GM12878 (cell line): ENCODE results near the gene PDE6C. TPM values are rescaled to one million over a fixed set of nuclear protein-coding genes. Genes with fewer than 3 reads are reported as not detected.

Experiments used
- ATAC-seq: fragments of 200-7000 bp; cut with Tn5 transposase; 3 replicates; pipeline ENCODE4 v1.9.1; 2020; ENCODE audit warnings: mild to moderate bottlenecking, moderate library complexity
- BruUV-seq: library from RNA; stranded (reverse); fragments of 400-500 nt; replicated peaks from 2 replicates; lab custom pipeline; 2021; lab: Mats Ljungman, UMichigan
- CTCF ChIA-PET: fragments of 300-600 bp; sonication (Branson Sonifier 250); formaldehyde crosslinking; extraction: SDS; loops from one replicate; lab custom pipeline; 2021; ENCODE audit warnings: inconsistent platforms; lab: Yijun Ruan, JAX
- POLR2A ChIA-PET: fragments of 350-600 bp; formaldehyde crosslinking; extraction: SDS; loops from one replicate; lab custom pipeline; 2021; ENCODE audit warnings: inconsistent platforms; lab: Charles Lee
- RAD21 ChIA-PET: fragments of 300-600 bp; sonication (Branson Sonifier 250); formaldehyde crosslinking; loops from one replicate; lab custom pipeline; 2023; ENCODE audit warnings: antibody characterized with exemption; ENCODE audit not compliant: unreplicated experiment; lab: Charles Lee
- SMC1A ChIA-PET: fragments of 300-600 bp; sonication (Branson Sonifier 250); formaldehyde crosslinking; loops from one replicate; lab custom pipeline; 2023; ENCODE audit not compliant: unreplicated experiment, uncharacterized antibody; lab: Charles Lee
- DNase-seq: peaks from one replicate; pipeline ENCODE4 v3.0.0-alpha.2; 2011; ENCODE audit warnings: low read depth, low spot score
- FAIRE-seq: peaks from 3 replicates; lab custom pipeline; 2011; peaks lifted over from hg19 to GRCh38; lab: Jason Lieb, UNC
- H2AFZ ChIP-seq: 2 replicates; pipeline ENCODE4 v1.6.0; 2011; ENCODE audit warnings: low read depth, low read length, control low read depth; ENCODE audit not compliant: control insufficient read depth
- H3K27ac ChIP-seq: 2 replicates; pipeline ENCODE4 v1.5.1; 2011; ENCODE audit warnings: control low read depth; ENCODE audit not compliant: control insufficient read depth, insufficient read depth
- H3K27me3 ChIP-seq, 2 experiments: replicated peaks in 1 of 2; 2 replicates each; pipeline versions ENCODE4 v1.6.0 to v1.6.1; 2011; ENCODE audit warnings: low read length in 1 of 2; ENCODE audit not compliant: control insufficient read depth in 2 of 2, insufficient read depth in 2 of 2
- H3K36me3 ChIP-seq, 2 experiments: 2 replicates each; pipeline ENCODE4 v1.5.1; 2011; ENCODE audit warnings: low read length in 1 of 2; ENCODE audit not compliant: control insufficient read depth in 2 of 2, insufficient read depth in 2 of 2
- H3K4me1 ChIP-seq: 2 replicates; pipeline ENCODE4 v1.6.1; 2011; ENCODE audit warnings: mild to moderate bottlenecking, low read length, moderate library complexity, mixed read lengths; ENCODE audit not compliant: control insufficient read depth, insufficient read depth
- H3K4me2 ChIP-seq: 2 replicates; pipeline ENCODE4 v1.6.0; 2011; ENCODE audit warnings: control low read depth; ENCODE audit not compliant: control insufficient read depth, insufficient read depth
- H3K4me3 ChIP-seq: fragments of 200-600 bp; sonication (generic); 2 replicates; pipeline ENCODE4 v1.5.1; 2016
- H3K79me2 ChIP-seq: 2 replicates; pipeline ENCODE4 v1.6.0; 2011; ENCODE audit warnings: low read length; ENCODE audit not compliant: control insufficient read depth, insufficient read depth
- H3K9ac ChIP-seq: 2 replicates; pipeline ENCODE4 v1.8.0; 2011; ENCODE audit warnings: low read length, control low read depth, mixed read lengths; ENCODE audit not compliant: control insufficient read depth, insufficient read depth
- H3K9me3 ChIP-seq: replicated peaks from 3 replicates; pipeline ENCODE4 v1.5.1; 2011; ENCODE audit warnings: mild to moderate bottlenecking, low read length; ENCODE audit not compliant: control insufficient read depth, insufficient read depth
- H4K20me1 ChIP-seq: 2 replicates; pipeline ENCODE4 v1.6.0; 2011; ENCODE audit not compliant: control insufficient read depth, insufficient read depth
- ETV6 ChIP-seq, 2 experiments: fragments of 450-650 bp in 1 of 2; IDR thresholded peaks in 1 of 2; conservative IDR thresholded peaks in 1 of 2; 2 replicates each; pipeline ENCODE4 v1.6.1; 2014; ENCODE audit warnings: antibody characterized with exemption in 1 of 2, borderline replicate concordance in 1 of 2, low read depth in 1 of 2, mild to moderate bottlenecking in 1 of 2, moderate library complexity in 1 of 2
- FOXM1 ChIP-seq: IDR thresholded peaks from 2 replicates; pipeline ENCODE4 v1.6.1; 2012; ENCODE audit warnings: low read depth, mild to moderate bottlenecking, inconsistent platforms, low read length, moderate library complexity
- HSF1 ChIP-seq: fragments of 150-350 bp; IDR thresholded peaks from 2 replicates; pipeline ENCODE4 v1.6.1; 2014; ENCODE audit warnings: mild to moderate bottlenecking, low read depth, low read length
- IRF3 ChIP-seq: fragments of 450-650 bp; IDR thresholded peaks from 2 replicates; pipeline ENCODE4 v1.6.1; 2014; ENCODE audit warnings: mild to moderate bottlenecking
- IRF4 ChIP-seq: IDR thresholded peaks from 2 replicates; pipeline ENCODE4 v1.6.1; 2011; ENCODE audit warnings: low read depth, low read length
- MYC ChIP-seq: IDR thresholded peaks from 2 replicates; pipeline ENCODE4 v1.6.1; 2011; ENCODE audit warnings: mild to moderate bottlenecking, low read length, moderate library complexity, inconsistent platforms; ENCODE audit not compliant: insufficient read depth, insufficient replicate concordance, insufficient read length, severe bottlenecking
- REST ChIP-seq: IDR thresholded peaks from 2 replicates; pipeline ENCODE4 v1.6.1; 2012; ENCODE audit warnings: mild to moderate bottlenecking, low read depth, low read length
- SPI1 ChIP-seq: IDR thresholded peaks from 2 replicates; pipeline ENCODE4 v1.6.1; 2011; ENCODE audit warnings: low read depth, mild to moderate bottlenecking, low read length, moderate library complexity, borderline replicate concordance; ENCODE audit not compliant: insufficient read depth
- STAT1 ChIP-seq: fragments of 450-650 bp; conservative IDR thresholded peaks from 2 replicates; pipeline ENCODE4 v1.6.1; 2014; ENCODE audit warnings: antibody characterized with exemption, mild to moderate bottlenecking
- TBL1XR1 ChIP-seq: IDR thresholded peaks from 2 replicates; pipeline ENCODE4 v1.6.1; 2012; ENCODE audit warnings: low read depth, low read length, improper control_type of control experiment
- WGBS: methylation state at CpG from one replicate; pipeline ENCODE4 v1.1.6; 2016; ENCODE audit warnings: low lambda C conversion rate; ENCODE audit not compliant: insufficient replicate concordance, insufficient coverage; ENCODE audit errors: missing lambda C conversion rate; 5-methylcytosine and 5-hydroxymethylcytosine counted together
- in situ Hi-C: fragments of 300-500 bp; cut with MboI; formaldehyde crosslinking; loops from 9 replicates; pipeline ENCODE4 v1.14.3; 2018; ENCODE audit warnings: mixed read lengths
- intact Hi-C: fragments of 100-400 bp; cut with micrococcal nuclease; formaldehyde crosslinking; loops from one replicate; pipeline ENCODE4 v1.14.2; 2022; ENCODE audit not compliant: unreplicated experiment
- polyA plus RNA-seq, 11 experiments: library from polyadenylated mRNA; depleted of rRNA in 4 of 11; unstranded in 6 of 11; stranded (reverse) in 5 of 11; fragments of >200 nt; fragmentation: Nextera tagmentation in 4 of 11; fragmentation: Illumina TruSeq in 1 of 11; extraction: Ambion mirVana in 4 of 11; extraction: Trizol in 1 of 11; gene quantifications; 1 replicate in 1 of 11; 2 replicates in 10 of 11; pipeline versions ENCODE4 v1.2.1 to v1.2.3, GENCODE V29; 2011 to 2016; ENCODE audit warnings: inconsistent platforms in 2 of 11, missing spikeins in 2 of 11, low read depth in 1 of 11
- total RNA-seq, 4 experiments: library from RNA; depleted of rRNA in 3 of 4; stranded (reverse); fragments of >200 nt in 3 of 4; fragmentation: Illumina TruSeq in 1 of 4; extraction: Trizol in 1 of 4; gene quantifications; 2 replicates each; pipeline versions ENCODE4 v1.2.1 to v1.2.3, GENCODE V29; 2013 to 2021
- TF ChIP-seq, protein P1 (sequence below): IDR thresholded peaks from 2 replicates; pipeline ENCODE4 v1.6.1; 2011; ENCODE audit warnings: borderline replicate concordance, low read depth, mild to moderate bottlenecking, moderate library complexity, mixed read lengths, low read length; ENCODE audit not compliant: insufficient read depth; ENCODE audit errors: extremely low read length
- TF ChIP-seq, protein P2 (sequence below): IDR thresholded peaks from 2 replicates; pipeline ENCODE4 v1.6.1; 2012; ENCODE audit warnings: low read length, inconsistent platforms

PDE6C gene
- total and polyA plus RNA-seq, 10 of the 15 experiments (the other 5 are each of a cell fraction or from before 2014, with no cell fraction given), result not detected

DNA sequence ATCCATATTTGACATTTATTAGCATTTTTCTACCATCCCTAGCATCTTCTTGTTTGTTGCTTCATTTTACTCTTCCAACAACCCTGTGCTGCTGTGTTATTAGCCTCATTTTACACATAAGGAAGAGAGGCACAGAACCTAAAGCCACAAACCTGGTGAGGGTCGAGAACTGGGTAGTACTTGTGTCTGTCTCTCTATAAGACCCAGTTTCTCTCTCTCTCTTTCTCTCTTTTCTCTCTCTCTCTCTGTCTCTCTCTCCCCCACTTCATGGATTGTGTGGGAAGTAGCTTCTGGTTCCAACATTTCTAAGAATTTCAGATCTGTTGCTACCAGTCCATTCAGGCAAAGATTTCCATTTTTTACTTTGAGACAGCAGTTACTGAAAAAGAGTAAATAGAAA, 91.5 kb downstream of the PDE6C start (continued):
- TF ChIP-seq STAT1 (no peak), ETV6 (conservative IDR thresholded peaks at IDR 0.05 in 1 of 2, IDR thresholded peaks at IDR 0.05 in 1 of 2; ENCODE audit: borderline replicate concordance in 1 of 2, low read depth in 1 of 2) (no peak), FOXM1 (no peak), IRF3 (no peak), MYC (no peak), HSF1 (no peak)
- TF ChIP-seq, protein P1, sequence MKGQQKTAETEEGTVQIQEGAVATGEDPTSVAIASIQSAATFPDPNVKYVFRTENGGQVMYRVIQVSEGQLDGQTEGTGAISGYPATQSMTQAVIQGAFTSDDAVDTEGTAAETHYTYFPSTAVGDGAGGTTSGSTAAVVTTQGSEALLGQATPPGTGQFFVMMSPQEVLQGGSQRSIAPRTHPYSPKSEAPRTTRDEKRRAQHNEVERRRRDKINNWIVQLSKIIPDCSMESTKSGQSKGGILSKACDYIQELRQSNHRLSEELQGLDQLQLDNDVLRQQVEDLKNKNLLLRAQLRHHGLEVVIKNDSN, result no peak
- TF ChIP-seq, all 136 proteins: peak for 0

GRCh38 chr10:93704451-93704850, 92.1 kb downstream of the PDE6C start:
- 77% methylated on average over 5 of the region's 5 CpGs for WGBS
- H4K20me1 ChIP-seq, result no peaks in the 10 kb centered on the region
- H3K4me1 ChIP-seq, result no peaks in the 10 kb centered on the region
- ChIA-PET CTCF (interaction anchor here (0.8 to 1.0 kb wide), 2 partner anchors 10 to 110 kb away, joined by 3 read pairs; no protein-coding TSS in a partner anchor), POLR2A (interaction anchor here (1.1 kb wide), 1 partner anchor 10 kb away, joined by 3 read pairs; no protein-coding TSS in a partner anchor), RAD21 (no interaction called here), SMC1A (interaction anchor here (3.3 kb wide), 1 partner anchor 14 kb away, joined by 24 read pairs; no protein-coding TSS in a partner anchor)
- BruUV-seq, result no TSS peak
- H3K27ac ChIP-seq, result no peak overlapping the region
- no peaks in the 10 kb centered on the region for H3K27me3 ChIP-seq
- intact Hi-C loops (loop anchor here (5.0 kb wide), 2 partner anchors 38 to 53 kb away; partner anchors contain the start of gene LGI1), in situ Hi-C loops (loop anchor here (5.0 kb wide), 1 partner anchor 108 kb away; no protein-coding TSS in a partner anchor)
- peaks cover 5% of the 10 kb centered on the region for H3K79me2 ChIP-seq
- H3K4me2 ChIP-seq, result no peak overlapping the region
- no peak for ATAC-seq
- no peaks in the 10 kb centered on the region for H3K9me3 ChIP-seq
- no peak for FAIRE-seq
- DNase-seq, result no peak
- H3K36me3 ChIP-seq, result no peaks in the 10 kb centered on the region
- H3K4me3 ChIP-seq, result no peak overlapping the region
- no peak overlapping the region for H3K9ac ChIP-seq
- no peak overlapping the region for H2AFZ ChIP-seq
- no peak for TF ChIP-seq SPI1
- TF ChIP-seq IRF4, result no peak
- no peak for TF ChIP-seq REST
- TF ChIP-seq TBL1XR1, result no peak
- TF ChIP-seq, protein P2, sequence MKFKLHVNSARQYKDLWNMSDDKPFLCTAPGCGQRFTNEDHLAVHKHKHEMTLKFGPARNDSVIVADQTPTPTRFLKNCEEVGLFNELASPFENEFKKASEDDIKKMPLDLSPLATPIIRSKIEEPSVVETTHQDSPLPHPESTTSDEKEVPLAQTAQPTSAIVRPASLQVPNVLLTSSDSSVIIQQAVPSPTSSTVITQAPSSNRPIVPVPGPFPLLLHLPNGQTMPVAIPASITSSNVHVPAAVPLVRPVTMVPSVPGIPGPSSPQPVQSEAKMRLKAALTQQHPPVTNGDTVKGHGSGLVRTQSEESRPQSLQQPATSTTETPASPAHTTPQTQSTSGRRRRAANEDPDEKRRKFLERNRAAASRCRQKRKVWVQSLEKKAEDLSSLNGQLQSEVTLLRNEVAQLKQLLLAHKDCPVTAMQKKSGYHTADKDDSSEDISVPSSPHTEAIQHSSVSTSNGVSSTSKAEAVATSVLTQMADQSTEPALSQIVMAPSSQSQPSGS, result no peak
